ENCODE results near the gene EFR3B. TPM values are rescaled to one million over a fixed set of nuclear protein-coding genes. Genes with fewer than 3 reads are reported as not detected.
"Not testable (repeated sequence)": the region's sequence is repeated elsewhere in the genome, so short reads cannot be mapped to it uniquely, and the experiment has no call there.

The EFR3B gene
- total RNA-seq, 6 experiments from 2014 or later = 0.17 to 0.54 (median 0.33) TPM

GRCh38 chr2:25132693-25133092, 90.8 kb downstream of the EFR3B start:
- H3K36me3 Mint-ChIP-seq (ENCODE audit: low read depth) = no peaks in the 10 kb centered on the region

DNA sequence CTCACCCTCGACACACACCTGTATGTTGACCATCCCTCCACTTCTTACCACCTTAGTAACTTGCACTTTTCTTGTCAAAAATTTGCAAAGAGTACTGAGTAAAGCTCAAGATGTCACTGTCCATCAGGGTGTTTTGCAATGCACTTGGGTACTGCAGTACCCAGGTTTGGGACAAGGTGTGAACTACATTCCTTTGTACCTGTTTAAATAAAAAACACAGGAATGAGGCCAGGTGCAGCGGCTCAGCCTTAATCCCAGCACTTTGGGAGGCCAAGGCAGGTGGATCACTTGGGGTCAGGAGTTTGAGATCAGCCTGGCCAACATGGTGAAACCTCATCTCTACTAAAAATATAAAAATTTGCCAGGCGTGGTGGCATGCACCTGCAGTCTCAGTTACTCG, 98.7 kb downstream of the EFR3B start:
- not testable (repeated sequence) for H3K27ac Mint-ChIP-seq; DNase-seq; H3K9me3 Mint-ChIP-seq; H3K4me3 Mint-ChIP-seq; H3K4me1 Mint-ChIP-seq (ENCODE audit: low read depth); H3K36me3 Mint-ChIP-seq (ENCODE audit: low read depth)
- peaks cover 28% of the 10 kb centered on the region for H3K27me3 Mint-ChIP-seq (ENCODE audit: insufficient read depth)

More at GRCh38 chr2:25132693-25133092, 90.8 kb downstream of the EFR3B start:
- Mint-ChIP-seq H3K4me1 (ENCODE audit: low read depth) (peaks cover 7% of the 10 kb centered on the region), H3K4me3 (no peak overlapping the region), H3K9me3 (no peaks in the 10 kb centered on the region), H3K27me3 (ENCODE audit: insufficient read depth) (peaks cover 36% of the 10 kb centered on the region), H3K27ac (no peak overlapping the region)
- TF ChIP-seq CTCF (IDR thresholded peaks at IDR 0.05) = no peak
- DNase-seq = no peak

DNA sequence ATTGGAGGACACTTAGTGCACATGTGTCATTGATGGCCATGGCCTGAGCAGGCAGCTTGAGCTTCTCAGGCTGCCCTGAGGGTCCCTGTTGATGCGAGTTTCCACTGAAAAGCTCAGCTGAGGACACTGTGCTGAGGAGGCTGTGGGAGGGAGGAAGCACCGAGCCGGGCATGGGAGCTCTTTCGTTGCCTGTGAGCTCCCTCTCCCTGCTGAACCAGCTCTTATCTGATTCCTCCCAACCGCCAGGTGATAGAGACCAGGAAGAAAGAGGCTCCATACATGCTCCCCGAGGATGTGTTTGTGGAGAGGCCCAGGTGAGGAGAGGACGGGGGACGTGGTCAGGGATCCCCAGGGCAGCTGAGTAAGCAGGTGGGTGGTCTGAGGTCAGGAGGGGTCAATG, 99.2 kb downstream of the EFR3B start:
- Mint-ChIP-seq H3K4me1 (ENCODE audit: low read depth) (no peaks in the 10 kb centered on the region), H3K36me3 (ENCODE audit: low read depth) (no peaks in the 10 kb centered on the region), H3K27ac (no peak overlapping the region), H3K27me3 (ENCODE audit: insufficient read depth) (peaks cover 24% of the 10 kb centered on the region), H3K9me3 (no peaks in the 10 kb centered on the region), H3K4me3 (no peak overlapping the region)
- no peak for TF ChIP-seq CTCF (IDR thresholded peaks at IDR 0.05)
- no peak for DNase-seq

- Mint-ChIP-seq H3K36me3 (ENCODE audit: low read depth) (no peaks in the 10 kb centered on the region), H3K27me3 (ENCODE audit: insufficient read depth) (peaks cover 8% of the 10 kb centered on the region), H3K27ac (no peak overlapping the region), H3K4me1 (ENCODE audit: low read depth) (no peaks in the 10 kb centered on the region), H3K9me3 (no peaks in the 10 kb centered on the region), H3K4me3 (no peak overlapping the region)
- no peak for TF ChIP-seq CTCF (IDR thresholded peaks at IDR 0.05)
- no peak for DNase-seq
Measured at GRCh38 chr2:25145803-25146202, 103.9 kb downstream of the EFR3B start.

GRCh38 chr2:25146896-25147295, 105.0 kb downstream of the EFR3B start:
- Mint-ChIP-seq H3K4me1 (ENCODE audit: low read depth) (no peaks in the 10 kb centered on the region), H3K9me3 (no peaks in the 10 kb centered on the region), H3K36me3 (ENCODE audit: low read depth) (no peaks in the 10 kb centered on the region), H3K4me3 (no peak overlapping the region), H3K27me3 (ENCODE audit: insufficient read depth) (peaks cover 8% of the 10 kb centered on the region), H3K27ac (no peak overlapping the region)
- DNase-seq = no peak
- TF ChIP-seq CTCF (IDR thresholded peaks at IDR 0.05) = no peak

DNA sequence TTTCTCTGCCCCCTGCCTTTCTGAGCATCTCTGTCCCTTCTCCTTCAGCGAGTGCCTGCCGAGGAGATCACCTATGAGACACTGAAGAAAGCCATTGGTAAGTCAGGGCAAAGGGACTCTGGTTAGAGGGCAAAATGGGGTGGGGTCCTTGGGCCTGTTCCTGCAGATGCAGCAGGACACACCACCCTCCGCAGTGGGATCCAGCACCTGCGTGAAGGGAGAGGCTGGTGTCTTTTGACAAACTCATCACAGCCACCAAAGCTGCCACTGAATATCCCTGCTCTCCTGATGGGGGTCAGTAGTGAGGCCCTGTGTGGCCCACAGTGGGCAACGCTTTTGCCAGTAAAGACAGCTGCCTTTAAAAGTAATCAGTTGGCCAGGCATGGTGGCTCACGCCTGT, 107.8 kb downstream of the EFR3B start:
- H3K36me3 Mint-ChIP-seq (ENCODE audit: low read depth) = no peaks in the 10 kb centered on the region
- H3K4me1 Mint-ChIP-seq (ENCODE audit: low read depth) = no peaks in the 10 kb centered on the region
- no peak overlapping the region for H3K27ac Mint-ChIP-seq
- no peak for DNase-seq
- H3K4me3 Mint-ChIP-seq = no peak overlapping the region
- H3K27me3 Mint-ChIP-seq (ENCODE audit: insufficient read depth) = peaks cover 24% of the 10 kb centered on the region
- no peak for TF ChIP-seq CTCF (IDR thresholded peaks at IDR 0.05)
- no peaks in the 10 kb centered on the region for H3K9me3 Mint-ChIP-seq

- H3K27ac Mint-ChIP-seq; H3K36me3 Mint-ChIP-seq (ENCODE audit: low read depth); H3K4me3 Mint-ChIP-seq; DNase-seq; H3K9me3 Mint-ChIP-seq; H3K4me1 Mint-ChIP-seq (ENCODE audit: low read depth): not testable (repeated sequence)
- H3K27me3 Mint-ChIP-seq (ENCODE audit: insufficient read depth) = peaks cover 36% of the 10 kb centered on the region
Measured at GRCh38 chr2:25150993-25151392, 109.1 kb downstream of the EFR3B start.

All from HFFc6 (cell line).